Sigmoid colon (tissue), 7 donors: ENCODE data around the gene SLC47A2. TPM values are rescaled to one million over a fixed set of nuclear protein-coding genes. Genes with fewer than 3 reads are reported as not detected.

Source experiments
- DNase-seq: peaks from one replicate; pipeline ENCODE4 v3.0.0-alpha.2; 2019
- H3K27ac ChIP-seq, 4 donors: fragments of 200-600 bp; sonication (generic); one replicate each; pipeline ENCODE4 v1.5.1; 2016 to 2019; ENCODE audit warnings: mild to moderate bottlenecking in 1 of 4
- H3K27me3 ChIP-seq, 3 donors: fragments of 200-600 bp; sonication (generic); one replicate each; pipeline ENCODE4 v1.5.1; 2019; ENCODE audit warnings: mild to moderate bottlenecking in 1 of 3
- H3K36me3 ChIP-seq, 4 donors: fragments of 200-600 bp; sonication (generic); one replicate each; pipeline ENCODE4 v1.5.1; 2016 to 2019
- H3K4me1 ChIP-seq, 4 donors: fragments of 200-600 bp; sonication (generic); one replicate each; pipeline ENCODE4 v1.5.1; 2017 to 2019
- H3K4me3 ChIP-seq, 4 donors: fragments of 200-600 bp; sonication (generic); one replicate each; pipeline ENCODE4 v1.5.1; 2017 to 2019; ENCODE audit warnings: mild to moderate bottlenecking in 2 of 4, moderate library complexity in 1 of 4
- H3K9me3 ChIP-seq, 4 donors: fragments of 200-600 bp in 3 of 4; sonication (generic) in 3 of 4; one replicate each; pipeline versions ENCODE4 v1.5.1 to v1.6.1; 2013 to 2019
- CTCF ChIP-seq, 4 experiments: fragments of 450-650 bp in 3 of 4; fragments of 200-600 bp in 1 of 4; IDR thresholded peaks; one replicate each; pipeline ENCODE4 v1.5.1; 2016 to 2019; ENCODE audit warnings: antibody characterized with exemption in 4 of 4, mild to moderate bottlenecking in 3 of 4, moderate library complexity in 2 of 4
- EP300 ChIP-seq, 4 donors: sonication (generic); formaldehyde crosslinking; IDR thresholded peaks; one replicate each; pipeline ENCODE4 v1.6.1; 2017; ENCODE audit warnings: antibody characterized with exemption in 4 of 4
- POLR2A ChIP-seq, 2 donors: fragments of 450-650 bp; IDR thresholded peaks; one replicate each; pipeline ENCODE4 v1.6.1; 2016; ENCODE audit warnings: antibody characterized with exemption in 2 of 2, mild to moderate bottlenecking in 2 of 2, moderate library complexity in 2 of 2
- POLR2AphosphoS5 ChIP-seq, 4 donors: sonication (generic); formaldehyde crosslinking; IDR thresholded peaks; one replicate each; pipeline ENCODE4 v1.6.1; 2017; ENCODE audit warnings: antibody characterized with exemption in 4 of 4
- WGBS, 2 donors: extraction: QIAGEN DNeasy Blood & Tissue Kit; methylation state at CpG; one replicate each; pipeline ENCODE4 v1.1.7; 2013; 5-methylcytosine and 5-hydroxymethylcytosine counted together
- intact Hi-C: fragments of 100-400 bp; cut with DNase I; formaldehyde crosslinking; loops from one replicate; pipeline ENCODE4 v1.15.1; 2023
- polyA plus RNA-seq, 3 donors: library from polyadenylated mRNA; stranded (reverse); fragments of 200-250 nt; gene quantifications; one replicate each; pipeline ENCODE4 v1.2.3, GENCODE V29; 2013
- total RNA-seq, 4 donors: library from RNA; depleted of rRNA; stranded (reverse); fragments of >200 nt; gene quantifications; one replicate each; pipeline ENCODE4 v1.1.0, GENCODE V29; 2016
- donor health status: healthy with polysubstance abuse.
- donor health status: Bipolar disorder and iron deficiency.
- donor health status: healthy.

Gene SLC47A2
- total and polyA plus RNA-seq, 7 donors = 0.35 to 0.60 (median 0.46) TPM; not detected in 4

GRCh38 chr17:19726631-19727376, 10.4 kb upstream of the SLC47A2 start:
- 86 to 89% methylated on average over 7 of the region's 7 CpGs for WGBS, 2 donors
- no peak for TF ChIP-seq CTCF (IDR thresholded peaks at IDR 0.05)
- no peak for TF ChIP-seq POLR2A (IDR thresholded peaks at IDR 0.05)
- no peak for TF ChIP-seq POLR2AphosphoS5 (IDR thresholded peaks at IDR 0.05)
- TF ChIP-seq EP300 (IDR thresholded peaks at IDR 0.05) = no peak
- H3K9me3 ChIP-seq = no peaks in the 10 kb centered on the region
- H3K4me1 ChIP-seq = peaks cover 0 to 44% (median 35%) of the 10 kb centered on the region in 4 donors
- intact Hi-C loops = loop anchor here (5.0 kb wide), 1 partner anchor 220 kb away; no protein-coding TSS in a partner anchor
- no peak for DNase-seq
- H3K27ac ChIP-seq = peak overlapping the region; percentile 82 to 93 (median 90)
- no peaks in the 10 kb centered on the region for H3K36me3 ChIP-seq
- H3K27me3 ChIP-seq = no peaks in the 10 kb centered on the region
- no peak overlapping the region for H3K4me3 ChIP-seq

GRCh38 chr17:19725486-19725885, 9.1 kb upstream of the SLC47A2 start:
- Histone ChIP-seq H3K9me3 (no peaks in the 10 kb centered on the region), H3K27ac (peak overlapping the region in 2 of 4 donors; percentile 73 to 93), H3K36me3 (no peaks in the 10 kb centered on the region), H3K4me3 (no peak overlapping the region), H3K27me3 (no peaks in the 10 kb centered on the region), H3K4me1 (peaks cover 0 to 44% (median 35%) of the 10 kb centered on the region in 4 donors)
- intact Hi-C loops = loop anchor here (5.0 kb wide), 1 partner anchor 218 kb away; no protein-coding TSS in a partner anchor
- DNase-seq = no peak
- WGBS, 2 donors = 89 to 92% methylated on average over 5 of the region's 5 CpGs
- TF ChIP-seq POLR2A (IDR thresholded peaks at IDR 0.05) = no peak
- TF ChIP-seq EP300 (IDR thresholded peaks at IDR 0.05) = no peak
- TF ChIP-seq POLR2AphosphoS5 (IDR thresholded peaks at IDR 0.05) = no peak
- no peak for TF ChIP-seq CTCF (IDR thresholded peaks at IDR 0.05)

GRCh38 chr17:19724501-19725420, 8.4 kb upstream of the SLC47A2 start:
- TF ChIP-seq POLR2AphosphoS5 (IDR thresholded peaks at IDR 0.05) (peak in 3 of 4 donors; percentile 31 to 45 (median 38)), EP300 (IDR thresholded peaks at IDR 0.05) (no peak)
- Histone ChIP-seq H3K27ac (peak overlapping the region; percentile 58 to 93 (median 69)), H3K27me3 (no peaks in the 10 kb centered on the region), H3K36me3 (no peaks in the 10 kb centered on the region), H3K9me3 (no peaks in the 10 kb centered on the region), H3K4me1 (peaks cover 0 to 44% (median 35%) of the 10 kb centered on the region in 4 donors), H3K4me3 (peak overlapping the region in 3 of 4 donors; percentile 39 to 51 (median 44))
- intact Hi-C loops = loop anchor here (5.0 kb wide), 1 partner anchor 217 kb away; no protein-coding TSS in a partner anchor
- WGBS, 2 donors = 27 to 45% methylated on average over 55 of the region's 55 CpGs
- DNase-seq = peak; percentile 85

GRCh38 chr17:19723964-19724363, 7.6 kb upstream of the SLC47A2 start:
- H3K4me1 ChIP-seq = peaks cover 0 to 41% (median 35%) of the 10 kb centered on the region in 4 donors
- no peaks in the 10 kb centered on the region for H3K36me3 ChIP-seq
- no peaks in the 10 kb centered on the region for H3K9me3 ChIP-seq
- peak overlapping the region; percentile 58 to 93 (median 69) for H3K27ac ChIP-seq
- DNase-seq = no peak
- 94 to 99% methylated on average over 1 of the region's 1 CpG for WGBS, 2 donors
- no peak for TF ChIP-seq POLR2A (IDR thresholded peaks at IDR 0.05)
- TF ChIP-seq POLR2AphosphoS5 (IDR thresholded peaks at IDR 0.05) = no peak
- TF ChIP-seq CTCF (IDR thresholded peaks at IDR 0.05) = no peak
- TF ChIP-seq EP300 (IDR thresholded peaks at IDR 0.05) = no peak
- peak overlapping the region in 1 of 4 donors; percentile 44 for H3K4me3 ChIP-seq
- intact Hi-C loops = no loop called here
- H3K27me3 ChIP-seq = no peaks in the 10 kb centered on the region
